GM23338 (cell line): ENCODE measurements around the gene SIK2.

Experiments
- CREB1 ChIP-seq: fragments of 250-450 bp; sonication (Bioruptor Pico); IDR thresholded peaks from 2 replicates; pipeline ENCODE4 v1.5.0; 2020; ENCODE audit warnings: low read depth, mild to moderate bottlenecking, moderate library complexity
- EZH2 ChIP-seq: fragments of 200-600 bp; sonication (generic); IDR thresholded peaks from one replicate; pipeline ENCODE4 v1.8.0; 2017; ENCODE audit warnings: antibody characterized with exemption, mild to moderate bottlenecking, low read depth; ENCODE audit not compliant: unreplicated experiment
- EZH2phosphoT487 ChIP-seq: fragments of 200-600 bp; sonication (generic); IDR thresholded peaks from one replicate; pipeline ENCODE4 v1.8.1; 2018; ENCODE audit warnings: antibody characterized with exemption; ENCODE audit not compliant: unreplicated experiment
- JUNB ChIP-seq: IDR thresholded peaks from one replicate; pipeline ENCODE4 v1.6.1; 2016; ENCODE audit warnings: antibody characterized with exemption; ENCODE audit not compliant: unreplicated experiment
- NANOG ChIP-seq: IDR thresholded peaks from 2 replicates; pipeline ENCODE4 v1.6.1; 2016; ENCODE audit warnings: antibody characterized with exemption, borderline replicate concordance
- POLR2AphosphoS5 ChIP-seq: IDR thresholded peaks from 2 replicates; pipeline ENCODE4 v1.6.1; 2016; ENCODE audit warnings: antibody characterized with exemption, low read depth
- REST ChIP-seq: IDR thresholded peaks from one replicate; pipeline ENCODE4 v1.6.1; 2018; ENCODE audit warnings: antibody characterized with exemption; ENCODE audit not compliant: unreplicated experiment
- STAT1 ChIP-seq: IDR thresholded peaks from one replicate; pipeline ENCODE4 v1.6.1; 2016; ENCODE audit warnings: antibody characterized with exemption; ENCODE audit not compliant: unreplicated experiment
- ZNF114 ChIP-seq: fragments of 250-450 bp; sonication (Bioruptor Pico); IDR thresholded peaks from 2 replicates; pipeline ENCODE4 v1.5.0; 2020; ENCODE audit warnings: mild to moderate bottlenecking, moderate library complexity
- TF ChIP-seq, protein P1 (sequence below), 2 experiments: fragments of 200-600 bp in 1 of 2; sonication (generic) in 1 of 2; conservative IDR thresholded peaks; 2 replicates each; pipeline versions ENCODE4 v1.5.1 to v1.6.1; 2016 to 2017; ENCODE audit warnings: antibody characterized with exemption in 2 of 2, low read depth in 2 of 2, mild to moderate bottlenecking in 2 of 2, moderate library complexity in 1 of 2

DNA sequence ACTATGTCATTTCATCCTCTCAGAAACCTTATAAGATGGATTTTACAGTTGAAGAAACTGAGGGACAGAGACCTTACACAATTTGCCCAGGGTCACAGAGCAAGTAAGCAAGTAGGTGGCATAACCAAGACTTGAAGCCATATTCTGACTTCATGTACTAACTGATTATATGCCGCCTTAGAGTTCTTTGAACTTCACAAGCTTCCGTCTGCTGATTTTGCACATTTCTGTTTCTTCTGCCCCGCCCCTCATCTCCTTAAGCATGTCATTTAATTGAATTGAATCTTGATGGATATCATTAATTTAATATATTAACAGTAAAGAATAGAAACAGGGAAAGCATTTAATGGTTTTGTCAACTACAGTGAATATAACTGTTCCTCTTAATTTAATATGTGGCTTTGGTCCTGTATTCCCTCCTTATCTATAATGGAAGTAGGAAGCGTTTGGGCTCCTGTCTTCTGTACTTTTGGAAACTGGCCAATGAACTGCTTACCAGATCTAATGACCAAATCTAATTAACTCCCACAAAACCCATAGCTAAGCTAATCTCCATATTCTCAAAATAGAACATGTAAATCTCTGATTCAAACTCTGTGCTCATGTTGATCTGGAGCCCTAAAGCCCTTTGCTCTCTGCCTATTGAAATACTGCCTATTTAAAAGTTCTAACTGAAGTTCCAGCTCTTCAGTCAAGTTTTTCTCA lies 30.4 kb downstream of the SIK2 start:
- TF ChIP-seq, protein P1, sequence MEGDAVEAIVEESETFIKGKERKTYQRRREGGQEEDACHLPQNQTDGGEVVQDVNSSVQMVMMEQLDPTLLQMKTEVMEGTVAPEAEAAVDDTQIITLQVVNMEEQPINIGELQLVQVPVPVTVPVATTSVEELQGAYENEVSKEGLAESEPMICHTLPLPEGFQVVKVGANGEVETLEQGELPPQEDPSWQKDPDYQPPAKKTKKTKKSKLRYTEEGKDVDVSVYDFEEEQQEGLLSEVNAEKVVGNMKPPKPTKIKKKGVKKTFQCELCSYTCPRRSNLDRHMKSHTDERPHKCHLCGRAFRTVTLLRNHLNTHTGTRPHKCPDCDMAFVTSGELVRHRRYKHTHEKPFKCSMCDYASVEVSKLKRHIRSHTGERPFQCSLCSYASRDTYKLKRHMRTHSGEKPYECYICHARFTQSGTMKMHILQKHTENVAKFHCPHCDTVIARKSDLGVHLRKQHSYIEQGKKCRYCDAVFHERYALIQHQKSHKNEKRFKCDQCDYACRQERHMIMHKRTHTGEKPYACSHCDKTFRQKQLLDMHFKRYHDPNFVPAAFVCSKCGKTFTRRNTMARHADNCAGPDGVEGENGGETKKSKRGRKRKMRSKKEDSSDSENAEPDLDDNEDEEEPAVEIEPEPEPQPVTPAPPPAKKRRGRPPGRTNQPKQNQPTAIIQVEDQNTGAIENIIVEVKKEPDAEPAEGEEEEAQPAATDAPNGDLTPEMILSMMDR (conservative IDR thresholded peaks at IDR 0.05; ENCODE audit: low read depth in 2 of 2): no peak
- no peak for TF ChIP-seq EZH2phosphoT487
- TF ChIP-seq POLR2AphosphoS5: no peak
- TF ChIP-seq EZH2: no peak
- no peak for TF ChIP-seq REST
- no peak for TF ChIP-seq JUNB
- TF ChIP-seq ZNF114: no peak
- TF ChIP-seq CREB1 (CRISPR knock-in tag): no peak
- no peak for TF ChIP-seq STAT1
- no peak for TF ChIP-seq NANOG
